WTC11 (cell line): ENCODE results near the gene PSG7. TPM values are rescaled to one million over a fixed set of nuclear protein-coding genes. Genes with fewer than 3 reads are reported as not detected.
"Not testable (repeated sequence)": the region's sequence is repeated elsewhere in the genome, so short reads cannot be mapped to it uniquely, and the experiment has no call there.

Experiments
- ATAC-seq: fragments of 200-7000 bp; cut with Tn5 transposase; 2 replicates; pipeline ENCODE4 v1.10.0; 2021; ENCODE audit warnings: mild to moderate bottlenecking, moderate library complexity
- CTCF ChIA-PET: fragments of 300-600 bp; sonication (Branson Sonifier 250); formaldehyde crosslinking; loops from one replicate; lab custom pipeline; 2021; ENCODE audit warnings: antibody characterized with exemption; lab: Charles Lee
- POLR2A ChIA-PET: fragments of 350-600 bp; sonication (Branson Sonifier 250); formaldehyde crosslinking; loops from one replicate; lab custom pipeline; 2021; ENCODE audit warnings: antibody characterized with exemption; lab: Charles Lee
- DNase-seq: peaks from one replicate; pipeline ENCODE4 v3.0.0; 2021; ENCODE audit warnings: low spot score
- H3K27ac Mint-ChIP-seq: 2 replicates; pipeline ENCODE4 v1.8.0; 2021; ENCODE audit warnings: mixed read lengths
- H3K27me3 Mint-ChIP-seq: 2 replicates; pipeline ENCODE4 v1.8.0; 2021; ENCODE audit warnings: low read depth, mild to moderate bottlenecking, moderate library complexity, mixed read lengths
- H3K36me3 Mint-ChIP-seq: 2 replicates; pipeline ENCODE4 v1.8.0; 2021; ENCODE audit warnings: mixed read lengths
- H3K4me1 Mint-ChIP-seq: 2 replicates; pipeline ENCODE4 v1.8.0; 2022; ENCODE audit warnings: mixed read lengths
- H3K4me3 Mint-ChIP-seq: 2 replicates; pipeline ENCODE4 v1.8.0; 2021; ENCODE audit warnings: mild to moderate bottlenecking, moderate library complexity, mixed read lengths
- H3K9me3 Mint-ChIP-seq: 2 replicates; pipeline ENCODE4 v1.8.0; 2021; ENCODE audit warnings: mixed read lengths
- CBFB ChIP-seq: sonication (generic); formaldehyde crosslinking; IDR thresholded peaks from 2 replicates; pipeline ENCODE4 v1.8.1; 2022; ENCODE audit warnings: mild to moderate bottlenecking, low read depth, missing genetic modification reagents
- ZBTB21 ChIP-seq: sonication (generic); formaldehyde crosslinking; IDR thresholded peaks from 2 replicates; pipeline ENCODE4 v1.8.1; 2023; ENCODE audit warnings: mild to moderate bottlenecking, missing genetic modification reagents, borderline replicate concordance
- total RNA-seq: library from RNA; stranded (reverse); gene quantifications from 3 replicates; pipeline ENCODE4 v1.2.3, GENCODE V29; 2021
- TF ChIP-seq, protein P1 (sequence below): fragments of 200-600 bp; IDR thresholded peaks from 2 replicates; pipeline ENCODE4 v1.8.0; 2022; ENCODE audit warnings: antibody characterized with exemption

The PSG7 gene
- total RNA-seq, 1 experiment from 2014 or later: not detected

DNA sequence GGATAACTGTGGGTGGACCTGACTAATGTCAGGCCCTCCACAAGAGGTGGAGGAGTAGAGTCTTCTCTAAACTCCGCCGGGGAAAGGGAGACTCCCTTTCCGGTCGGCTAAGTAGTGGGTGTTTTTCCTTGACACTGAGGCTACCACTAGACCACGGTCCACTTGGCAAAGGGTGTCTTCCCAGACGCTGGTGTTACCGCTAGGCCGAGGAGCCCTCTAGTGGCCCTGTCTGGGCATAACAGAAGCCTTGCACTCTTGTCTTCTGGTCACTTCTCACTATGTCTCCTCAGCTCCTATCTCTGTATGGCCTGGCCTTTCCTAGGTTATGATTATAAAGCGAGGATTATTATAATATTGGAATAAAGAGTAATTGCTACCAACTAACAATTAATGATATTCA, 13.9 kb downstream of the PSG7 start:
- CTCF ChIA-PET: interaction anchor here (0.8 to 1.1 kb wide), 3 partner anchors 15 to 229 kb away, joined by 3 to 6 read pairs (median 3); no protein-coding TSS in a partner anchor
- TF ChIP-seq, protein P1, sequence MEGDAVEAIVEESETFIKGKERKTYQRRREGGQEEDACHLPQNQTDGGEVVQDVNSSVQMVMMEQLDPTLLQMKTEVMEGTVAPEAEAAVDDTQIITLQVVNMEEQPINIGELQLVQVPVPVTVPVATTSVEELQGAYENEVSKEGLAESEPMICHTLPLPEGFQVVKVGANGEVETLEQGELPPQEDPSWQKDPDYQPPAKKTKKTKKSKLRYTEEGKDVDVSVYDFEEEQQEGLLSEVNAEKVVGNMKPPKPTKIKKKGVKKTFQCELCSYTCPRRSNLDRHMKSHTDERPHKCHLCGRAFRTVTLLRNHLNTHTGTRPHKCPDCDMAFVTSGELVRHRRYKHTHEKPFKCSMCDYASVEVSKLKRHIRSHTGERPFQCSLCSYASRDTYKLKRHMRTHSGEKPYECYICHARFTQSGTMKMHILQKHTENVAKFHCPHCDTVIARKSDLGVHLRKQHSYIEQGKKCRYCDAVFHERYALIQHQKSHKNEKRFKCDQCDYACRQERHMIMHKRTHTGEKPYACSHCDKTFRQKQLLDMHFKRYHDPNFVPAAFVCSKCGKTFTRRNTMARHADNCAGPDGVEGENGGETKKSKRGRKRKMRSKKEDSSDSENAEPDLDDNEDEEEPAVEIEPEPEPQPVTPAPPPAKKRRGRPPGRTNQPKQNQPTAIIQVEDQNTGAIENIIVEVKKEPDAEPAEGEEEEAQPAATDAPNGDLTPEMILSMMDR: peak; percentile 71
- H3K4me1 Mint-ChIP-seq, H3K27ac Mint-ChIP-seq, H3K27me3 Mint-ChIP-seq, H3K4me3 Mint-ChIP-seq, ATAC-seq, H3K36me3 Mint-ChIP-seq, POLR2A ChIA-PET: not testable (repeated sequence)
- peak; percentile 75 for DNase-seq
- peaks cover 23% of the 10 kb centered on the region for H3K9me3 Mint-ChIP-seq

DNA sequence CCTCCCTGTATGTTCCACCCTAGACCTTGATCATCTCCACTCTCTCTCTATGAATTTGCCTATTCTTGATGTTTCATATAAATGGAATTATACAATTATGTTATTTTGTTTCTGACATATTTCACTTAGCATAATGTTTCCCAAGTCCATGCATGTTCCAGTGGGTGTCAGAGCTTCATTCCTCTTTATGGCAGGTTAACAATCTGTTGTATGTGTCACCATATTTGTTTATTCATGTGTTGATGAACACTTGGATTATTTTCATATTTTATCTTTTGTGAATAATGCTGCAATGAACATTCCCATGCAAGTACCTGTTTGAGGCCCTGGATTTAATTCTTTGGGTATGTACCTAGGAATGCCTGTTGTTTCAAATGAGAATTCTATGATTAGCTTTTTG, 16.0 kb downstream of the PSG7 start:
- DNase-seq, CTCF ChIA-PET, POLR2A ChIA-PET, H3K4me1 Mint-ChIP-seq, H3K27me3 Mint-ChIP-seq, H3K27ac Mint-ChIP-seq, ATAC-seq, H3K4me3 Mint-ChIP-seq, H3K36me3 Mint-ChIP-seq: not testable (repeated sequence)
- peaks cover 23% of the 10 kb centered on the region for H3K9me3 Mint-ChIP-seq

DNA sequence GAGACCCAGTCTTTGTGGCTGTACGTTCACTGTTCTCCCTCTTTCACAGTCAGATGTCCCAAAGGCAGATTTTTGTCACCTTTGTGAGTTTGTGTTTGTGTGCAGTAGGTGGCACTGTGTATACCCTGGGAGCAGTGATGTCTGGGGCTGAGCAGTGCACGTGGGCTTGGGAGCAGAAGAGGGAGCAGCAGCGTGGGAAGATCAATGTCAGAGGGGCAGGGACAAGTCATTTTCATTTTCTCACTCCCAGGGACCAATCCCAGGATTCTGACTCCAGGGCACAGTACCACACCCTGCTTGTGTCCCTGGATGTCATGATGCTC, 17.3 kb downstream of the PSG7 start:
- ATAC-seq (no peak), DNase-seq (no peak)
- no peak for TF ChIP-seq CBFB
- TF ChIP-seq, protein P1: peak; percentile 9; the same call in 1 of the 2 replicates
- no peak for TF ChIP-seq ZBTB21 (CRISPR knock-in tag)
- Mint-ChIP-seq H3K36me3 (no peaks in the 10 kb centered on the region), H3K4me1 (no peaks in the 10 kb centered on the region), H3K27me3 (peaks cover 8% of the 10 kb centered on the region; the same call in 1 of the 2 replicates), H3K27ac (no peak overlapping the region), H3K9me3 (peaks cover 23% of the 10 kb centered on the region), H3K4me3 (no peak overlapping the region)
- ChIA-PET CTCF (no interaction called here), POLR2A (no interaction called here)

DNA sequence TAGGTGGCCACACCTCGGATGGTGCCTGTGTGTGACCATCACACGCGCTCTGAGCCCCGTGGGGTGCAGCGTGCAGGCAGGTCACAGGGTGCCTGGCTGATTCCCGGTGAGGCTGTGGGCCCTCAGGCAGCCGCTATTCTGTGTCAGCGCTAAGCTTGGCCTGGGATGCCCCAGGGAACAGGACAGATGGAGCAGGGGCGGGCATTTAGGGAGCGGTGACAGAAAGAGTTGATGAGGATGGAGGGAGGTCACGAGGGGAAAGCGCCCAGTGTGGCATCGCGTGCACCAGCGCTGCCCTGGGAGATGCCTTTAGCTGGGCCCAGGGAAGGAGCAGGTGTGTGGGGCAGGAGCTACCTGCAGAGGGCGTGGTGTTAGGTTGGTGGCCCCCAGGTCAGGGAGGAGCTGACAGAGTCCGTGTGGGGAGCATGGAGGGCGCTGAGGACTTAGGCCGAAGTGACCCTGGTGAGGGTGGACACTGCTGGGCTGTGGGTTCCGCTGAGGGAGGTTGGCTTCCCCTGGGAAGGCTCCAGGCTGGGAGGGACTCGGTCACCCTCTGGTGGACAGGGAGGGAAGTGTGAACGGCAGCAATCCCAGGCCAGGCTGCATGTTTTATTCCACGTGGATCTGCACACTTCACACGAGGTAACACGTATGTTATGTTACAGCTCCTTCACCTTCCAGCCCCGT, 17.8 kb downstream of the PSG7 start:
- peaks cover 23% of the 10 kb centered on the region for H3K9me3 Mint-ChIP-seq
- H3K27me3 Mint-ChIP-seq, ATAC-seq: not testable (repeated sequence)
- TF ChIP-seq, protein P1: peak; percentile 60; the same call in 1 of the 2 replicates
- TF ChIP-seq, all 79 proteins: peak for 1; not testable (repeated sequence) for 78
- H3K36me3 Mint-ChIP-seq, CTCF ChIA-PET, H3K27ac Mint-ChIP-seq, H3K4me3 Mint-ChIP-seq, H3K4me1 Mint-ChIP-seq, POLR2A ChIA-PET: not testable (repeated sequence)
- DNase-seq: peak; percentile 60

DNA sequence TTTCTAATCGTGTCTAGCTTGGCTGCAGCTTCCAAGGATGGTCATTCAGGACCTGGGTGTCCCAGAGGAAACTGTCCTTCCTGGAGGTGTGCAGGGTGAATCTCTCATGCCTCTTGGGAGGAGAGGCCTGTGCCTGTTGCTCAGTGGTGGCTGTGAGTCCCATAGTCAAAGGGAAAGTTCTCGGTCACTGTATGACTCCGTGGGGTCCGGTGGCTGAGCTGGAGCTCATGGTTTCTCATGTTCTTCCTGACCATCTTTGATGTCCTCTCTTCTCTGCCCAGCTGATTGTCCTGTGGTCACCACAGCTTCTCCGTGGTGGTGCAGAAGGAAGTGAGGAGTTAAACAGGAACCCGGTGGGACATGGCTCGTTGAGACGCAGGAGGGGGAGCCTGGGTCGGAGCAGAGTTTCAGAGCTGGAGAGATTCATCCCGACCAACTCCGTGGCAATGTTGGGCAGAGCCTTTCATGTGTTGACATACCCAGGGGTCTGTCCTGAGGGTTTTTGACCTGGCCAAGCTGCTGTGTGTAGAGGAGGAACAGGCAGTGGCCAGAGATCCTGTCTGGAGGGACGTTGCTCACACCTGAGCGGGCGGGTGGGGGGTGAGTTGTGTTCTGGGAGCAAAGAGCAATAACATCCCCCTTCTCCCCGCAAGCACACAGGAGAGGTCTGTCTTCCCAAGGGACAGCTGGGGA, 18.5 kb downstream of the PSG7 start:
- H3K36me3 Mint-ChIP-seq, DNase-seq, ATAC-seq, H3K4me1 Mint-ChIP-seq, H3K27me3 Mint-ChIP-seq, H3K4me3 Mint-ChIP-seq, CTCF ChIA-PET, POLR2A ChIA-PET, H3K27ac Mint-ChIP-seq: not testable (repeated sequence)
- peaks cover 23% of the 10 kb centered on the region for H3K9me3 Mint-ChIP-seq

DNA sequence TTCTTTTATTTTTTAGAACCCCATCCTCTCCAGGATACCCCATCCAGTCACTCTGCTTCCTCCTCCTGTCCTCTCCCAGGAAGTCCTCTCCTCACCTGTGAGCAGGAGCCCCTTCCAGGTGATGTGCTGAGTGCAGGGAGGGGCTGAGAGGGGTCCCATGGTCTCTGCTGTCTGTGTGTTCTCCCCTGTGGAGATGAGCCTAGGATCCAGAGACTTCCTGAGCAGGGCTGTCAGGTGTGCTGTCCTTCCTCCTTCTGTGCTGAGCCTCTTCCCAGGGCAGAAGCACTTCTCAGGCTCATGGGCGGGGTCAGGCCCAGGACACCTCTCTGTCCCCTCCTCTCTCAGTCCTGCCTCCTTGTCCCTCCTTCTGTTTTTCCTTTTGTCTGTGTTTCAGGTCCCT, 19.4 kb downstream of the PSG7 start, which contains the start of gene PSG6:
PSG6 (minus strand) TSS at position 261 of the 400 bp plus-strand sequence; CDS start at position 159, 102 bp downstream.
- H3K9me3 Mint-ChIP-seq: peaks cover 23% of the 10 kb centered on the region
- POLR2A ChIA-PET: interaction anchor here (0.7 kb wide), 1 partner anchor 98 kb away, joined by 5 read pairs; no protein-coding TSS in a partner anchor
- H3K4me3 Mint-ChIP-seq, H3K36me3 Mint-ChIP-seq, H3K4me1 Mint-ChIP-seq, DNase-seq, CTCF ChIA-PET, ATAC-seq, H3K27ac Mint-ChIP-seq, H3K27me3 Mint-ChIP-seq: not testable (repeated sequence)

DNA sequence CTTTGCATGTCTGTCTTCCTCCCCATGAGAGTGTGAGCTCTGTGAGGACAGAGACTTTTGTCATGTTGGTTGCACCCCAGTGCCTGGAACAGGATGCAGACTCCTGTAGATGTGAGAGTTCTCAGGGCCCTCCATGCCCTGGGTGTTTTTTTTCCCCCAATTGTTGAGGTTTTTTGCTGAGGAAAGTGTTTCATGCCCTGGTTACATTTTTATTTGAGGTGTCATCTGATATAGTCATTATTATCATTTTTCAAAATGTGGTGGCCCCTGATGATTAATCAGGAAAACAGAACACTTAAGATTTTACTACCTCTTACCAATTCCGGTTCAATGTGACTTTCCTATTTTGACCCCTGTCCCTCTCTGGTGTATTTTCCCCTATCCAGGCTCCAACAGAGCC, 20.1 kb downstream of the PSG7 start:
- ATAC-seq, DNase-seq, H3K36me3 Mint-ChIP-seq, H3K4me3 Mint-ChIP-seq, H3K4me1 Mint-ChIP-seq, H3K27me3 Mint-ChIP-seq, H3K27ac Mint-ChIP-seq, CTCF ChIA-PET: not testable (repeated sequence)
- POLR2A ChIA-PET: interaction anchor here (0.7 kb wide), 1 partner anchor 98 kb away, joined by 5 read pairs; no protein-coding TSS in a partner anchor
- H3K9me3 Mint-ChIP-seq: peaks cover 22% of the 10 kb centered on the region

DNA sequence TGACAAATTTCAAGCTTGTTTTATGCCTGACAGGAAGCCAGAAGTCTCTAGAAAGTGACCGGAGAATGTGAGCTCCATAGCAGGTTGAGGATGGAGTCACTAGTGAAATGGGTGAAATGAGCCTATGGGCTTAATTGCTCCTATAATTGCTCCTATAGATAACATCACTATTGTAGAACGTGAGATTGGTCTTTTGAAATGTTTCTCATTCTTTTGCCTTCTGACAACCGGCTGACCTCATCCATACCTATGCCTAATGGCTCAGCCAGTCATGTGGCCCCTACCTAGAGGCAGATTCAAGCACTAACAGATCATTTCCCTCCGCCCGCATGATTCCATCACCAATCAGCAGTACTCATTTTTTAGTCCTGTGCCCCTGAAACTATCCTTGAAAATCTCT, 23.5 kb downstream of the PSG7 start:
- H3K27ac Mint-ChIP-seq, H3K4me3 Mint-ChIP-seq, ATAC-seq, H3K4me1 Mint-ChIP-seq, H3K36me3 Mint-ChIP-seq, POLR2A ChIA-PET, DNase-seq, H3K27me3 Mint-ChIP-seq: not testable (repeated sequence)
- peaks cover 28% of the 10 kb centered on the region for H3K9me3 Mint-ChIP-seq
- CTCF ChIA-PET: interaction anchor here (0.7 kb wide), 1 partner anchor 28 kb away, joined by 3 read pairs; no protein-coding TSS in a partner anchor

DNA sequence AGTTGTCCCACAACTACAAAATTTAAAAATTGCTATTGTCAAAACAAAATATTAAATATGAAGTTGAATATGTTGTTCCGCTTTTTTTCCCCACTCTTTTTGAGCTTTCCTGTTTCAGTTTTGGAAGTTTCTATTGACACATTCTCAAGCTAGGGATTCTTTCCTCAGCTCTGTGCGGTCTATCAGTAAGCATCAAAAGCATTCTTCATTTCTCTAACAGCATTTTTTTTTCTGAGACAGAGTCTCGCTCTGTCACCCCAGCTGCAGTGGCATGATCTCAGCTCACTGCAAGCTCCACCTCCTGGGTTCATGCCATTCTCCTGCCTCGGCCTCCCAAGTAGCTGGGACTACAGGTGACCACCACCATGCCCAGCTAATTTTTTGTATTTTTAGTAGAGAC, 24.1 kb downstream of the PSG7 start:
- H3K27ac Mint-ChIP-seq, H3K27me3 Mint-ChIP-seq, DNase-seq, POLR2A ChIA-PET, ATAC-seq, H3K4me1 Mint-ChIP-seq, H3K4me3 Mint-ChIP-seq, H3K36me3 Mint-ChIP-seq: not testable (repeated sequence)
- H3K9me3 Mint-ChIP-seq: peaks cover 28% of the 10 kb centered on the region
- CTCF ChIA-PET: interaction anchor here (0.7 kb wide), 1 partner anchor 28 kb away, joined by 3 read pairs; no protein-coding TSS in a partner anchor
